Measurements from ENCODE around the gene CDK15.

CDK15 gene

DNA sequence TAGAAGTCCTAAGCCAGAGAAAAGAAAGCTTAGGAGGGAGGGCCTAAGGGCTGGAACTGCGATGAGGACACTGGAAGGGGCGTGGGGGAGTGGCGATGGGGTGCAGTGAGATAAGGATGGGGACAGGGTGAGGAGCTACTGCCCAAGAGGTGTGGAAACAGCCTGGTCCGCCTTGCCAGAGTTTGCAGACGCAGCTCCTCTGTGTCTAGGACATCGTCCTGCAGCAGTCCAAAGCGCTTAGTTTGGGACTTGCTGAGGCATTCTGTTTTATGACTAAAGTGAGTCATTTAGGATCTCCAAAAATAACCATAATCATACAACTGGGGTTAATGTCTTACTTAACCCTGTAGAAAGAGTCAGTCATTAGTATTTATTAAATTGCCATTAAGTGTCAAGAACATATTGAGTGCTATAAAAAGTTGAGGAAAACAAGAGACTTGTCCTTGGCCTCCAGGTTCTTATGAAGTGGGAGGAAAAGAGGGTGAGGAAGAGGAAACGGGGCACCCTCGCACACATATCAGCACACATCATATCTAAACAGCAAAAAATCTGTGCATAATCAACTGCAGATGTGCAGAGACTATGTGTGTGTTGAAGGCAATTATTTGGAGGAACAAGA, 74.8 kb downstream of the CDK15 start:
- H3K9ac ChIP-seq (ENCODE audit: low read depth, low read length), result no peak overlapping the region
- no peaks in the 10 kb centered on the region for H3K36me3 ChIP-seq (ENCODE audit: control insufficient read depth, insufficient read depth, low read length)
- H3K9me3 ChIP-seq (ENCODE audit: control insufficient read depth, insufficient read depth, low read length), result no peaks in the 10 kb centered on the region
- peaks cover 2% of the 10 kb centered on the region for H3K4me1 ChIP-seq (ENCODE audit: control insufficient read depth, insufficient read depth, low read length)
- H3K27me3 ChIP-seq (ENCODE audit: control insufficient read depth, insufficient read depth, low read length), result no peaks in the 10 kb centered on the region
- H3K4me3 ChIP-seq (ENCODE audit: low read depth, low read length), result no peak overlapping the region

- Histone ChIP-seq H3K9me3 (ENCODE audit: control insufficient read depth, insufficient read depth, low read length) (no peaks in the 10 kb centered on the region), H3K27me3 (ENCODE audit: control insufficient read depth, insufficient read depth, low read length) (no peaks in the 10 kb centered on the region), H3K9ac (ENCODE audit: low read depth, low read length) (no peak overlapping the region), H3K36me3 (ENCODE audit: control insufficient read depth, insufficient read depth, low read length) (no peaks in the 10 kb centered on the region), H3K4me1 (ENCODE audit: control insufficient read depth, insufficient read depth, low read length) (peaks cover 2% of the 10 kb centered on the region), H3K4me3 (ENCODE audit: low read depth, low read length) (no peak overlapping the region)
Observed at GRCh38 chr2:201881741-201882140, 75.4 kb downstream of the CDK15 start.

- Histone ChIP-seq H3K9me3 (ENCODE audit: control insufficient read depth, insufficient read depth, low read length) (no peaks in the 10 kb centered on the region), H3K27me3 (ENCODE audit: control insufficient read depth, insufficient read depth, low read length) (no peaks in the 10 kb centered on the region), H3K4me3 (ENCODE audit: low read depth, low read length) (no peak overlapping the region), H3K4me1 (ENCODE audit: control insufficient read depth, insufficient read depth, low read length) (peaks cover 2% of the 10 kb centered on the region), H3K36me3 (ENCODE audit: control insufficient read depth, insufficient read depth, low read length) (no peaks in the 10 kb centered on the region), H3K9ac (ENCODE audit: low read depth, low read length) (no peak overlapping the region)
Observed at GRCh38 chr2:201882353-201883090, 76.2 kb downstream of the CDK15 start.

DNA sequence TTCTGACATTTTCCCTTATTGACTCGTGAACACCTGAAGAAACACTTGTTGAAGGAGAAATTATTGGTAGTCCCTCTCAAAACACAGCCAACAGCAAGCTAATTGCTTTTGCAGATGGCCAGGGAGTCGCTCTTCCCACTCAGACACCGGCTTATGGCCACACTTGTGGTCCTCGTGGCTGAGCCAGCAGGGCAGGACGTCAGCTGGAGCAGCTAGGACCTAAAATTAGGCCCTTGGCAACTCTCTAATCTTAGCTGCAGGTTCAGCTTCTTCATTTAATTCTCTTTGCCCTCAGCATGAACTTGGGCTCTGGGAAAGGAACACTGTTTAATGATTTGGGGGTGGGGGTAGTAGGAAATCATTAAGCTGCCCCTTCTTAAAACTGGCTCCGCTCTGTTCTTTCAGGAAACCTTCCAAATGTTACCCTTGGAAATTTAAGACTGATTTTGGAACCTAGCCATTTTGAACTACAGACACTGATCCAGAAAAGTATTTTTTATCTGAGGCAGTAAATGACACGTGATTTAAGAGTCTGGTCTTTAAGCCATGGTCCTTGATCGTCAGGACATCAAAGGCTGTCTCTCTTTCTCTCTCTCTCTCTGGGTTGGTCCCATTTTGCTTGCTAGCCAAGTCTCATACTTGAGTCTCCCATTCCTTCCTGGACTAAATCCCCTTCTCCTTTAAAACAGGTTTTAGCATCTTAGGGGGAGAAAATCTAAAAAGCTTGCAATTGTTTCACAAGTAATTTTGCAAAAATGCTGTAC, 77.5 kb downstream of the CDK15 start:
- H3K27me3 ChIP-seq (ENCODE audit: control insufficient read depth, insufficient read depth, low read length), result no peaks in the 10 kb centered on the region
- peaks cover 4% of the 10 kb centered on the region for H3K4me1 ChIP-seq (ENCODE audit: control insufficient read depth, insufficient read depth, low read length)
- H3K4me3 ChIP-seq (ENCODE audit: low read depth, low read length), result no peak overlapping the region
- H3K9me3 ChIP-seq (ENCODE audit: control insufficient read depth, insufficient read depth, low read length), result no peaks in the 10 kb centered on the region
- no peak overlapping the region for H3K9ac ChIP-seq (ENCODE audit: low read depth, low read length)
- no peaks in the 10 kb centered on the region for H3K36me3 ChIP-seq (ENCODE audit: control insufficient read depth, insufficient read depth, low read length)

GRCh38 chr2:201886504-201886903, 80.2 kb downstream of the CDK15 start:
- peaks cover 6% of the 10 kb centered on the region for H3K4me1 ChIP-seq (ENCODE audit: control insufficient read depth, insufficient read depth, low read length)
- no peaks in the 10 kb centered on the region for H3K27me3 ChIP-seq (ENCODE audit: control insufficient read depth, insufficient read depth, low read length)
- H3K9ac ChIP-seq (ENCODE audit: low read depth, low read length), result no peak overlapping the region
- no peak overlapping the region for H3K4me3 ChIP-seq (ENCODE audit: low read depth, low read length)
- H3K36me3 ChIP-seq (ENCODE audit: control insufficient read depth, insufficient read depth, low read length), result no peaks in the 10 kb centered on the region
- no peaks in the 10 kb centered on the region for H3K9me3 ChIP-seq (ENCODE audit: control insufficient read depth, insufficient read depth, low read length)

DNA sequence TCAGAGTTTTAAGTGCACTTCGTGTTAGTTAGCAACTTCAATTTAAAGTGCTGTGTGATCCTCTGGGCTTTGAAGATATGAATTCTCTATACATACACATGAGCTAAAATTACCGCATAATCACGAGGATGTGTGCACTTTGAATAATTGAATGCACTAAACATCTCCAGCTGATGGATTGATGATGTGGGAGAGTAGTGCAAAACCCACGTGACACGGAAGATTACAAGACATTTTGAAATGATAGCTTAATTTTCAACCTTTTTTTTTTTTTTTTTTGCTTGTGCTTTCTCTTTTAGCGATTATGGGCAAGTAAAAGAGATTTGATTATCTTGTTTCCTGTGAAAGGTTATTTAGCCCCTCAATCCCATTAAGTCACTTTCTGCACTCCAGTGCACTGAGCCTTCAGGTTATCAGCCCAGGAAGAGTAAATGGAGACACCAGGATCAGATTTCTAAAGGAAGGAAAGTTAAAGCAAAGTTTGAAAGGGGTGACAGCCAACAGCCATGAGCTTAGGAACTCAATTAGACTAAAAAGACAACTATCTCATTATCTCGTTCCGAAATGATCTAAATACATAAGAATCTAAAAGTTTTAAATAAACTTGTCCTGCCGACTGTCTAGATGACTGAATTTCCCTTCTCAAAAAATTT, 81.6 kb downstream of the CDK15 start:
- Histone ChIP-seq H3K4me3 (ENCODE audit: low read depth, low read length) (peak overlapping the region; percentile 24), H3K27me3 (ENCODE audit: control insufficient read depth, insufficient read depth, low read length) (no peaks in the 10 kb centered on the region), H3K9ac (ENCODE audit: low read depth, low read length) (no peak overlapping the region), H3K36me3 (ENCODE audit: control insufficient read depth, insufficient read depth, low read length) (no peaks in the 10 kb centered on the region), H3K4me1 (ENCODE audit: control insufficient read depth, insufficient read depth, low read length) (peaks cover 6% of the 10 kb centered on the region), H3K9me3 (ENCODE audit: control insufficient read depth, insufficient read depth, low read length) (no peaks in the 10 kb centered on the region)

- Histone ChIP-seq H3K4me3 (ENCODE audit: low read depth, low read length) (peak overlapping the region; percentile 21), H3K4me1 (ENCODE audit: control insufficient read depth, insufficient read depth, low read length) (peaks cover 6% of the 10 kb centered on the region), H3K36me3 (ENCODE audit: control insufficient read depth, insufficient read depth, low read length) (no peaks in the 10 kb centered on the region), H3K9ac (ENCODE audit: low read depth, low read length) (no peak overlapping the region), H3K9me3 (ENCODE audit: control insufficient read depth, insufficient read depth, low read length) (no peaks in the 10 kb centered on the region), H3K27me3 (ENCODE audit: control insufficient read depth, insufficient read depth, low read length) (no peaks in the 10 kb centered on the region)
Observed at GRCh38 chr2:201888426-201888800, 82.1 kb downstream of the CDK15 start.

GRCh38 chr2:201890453-201890852, 84.1 kb downstream of the CDK15 start:
- no peaks in the 10 kb centered on the region for H3K27me3 ChIP-seq (ENCODE audit: control insufficient read depth, insufficient read depth, low read length)
- peaks cover 6% of the 10 kb centered on the region for H3K4me1 ChIP-seq (ENCODE audit: control insufficient read depth, insufficient read depth, low read length)
- H3K9ac ChIP-seq (ENCODE audit: low read depth, low read length), result no peak overlapping the region
- H3K36me3 ChIP-seq (ENCODE audit: control insufficient read depth, insufficient read depth, low read length), result no peaks in the 10 kb centered on the region
- no peak overlapping the region for H3K4me3 ChIP-seq (ENCODE audit: low read depth, low read length)
- H3K9me3 ChIP-seq (ENCODE audit: control insufficient read depth, insufficient read depth, low read length), result no peaks in the 10 kb centered on the region

DNA sequence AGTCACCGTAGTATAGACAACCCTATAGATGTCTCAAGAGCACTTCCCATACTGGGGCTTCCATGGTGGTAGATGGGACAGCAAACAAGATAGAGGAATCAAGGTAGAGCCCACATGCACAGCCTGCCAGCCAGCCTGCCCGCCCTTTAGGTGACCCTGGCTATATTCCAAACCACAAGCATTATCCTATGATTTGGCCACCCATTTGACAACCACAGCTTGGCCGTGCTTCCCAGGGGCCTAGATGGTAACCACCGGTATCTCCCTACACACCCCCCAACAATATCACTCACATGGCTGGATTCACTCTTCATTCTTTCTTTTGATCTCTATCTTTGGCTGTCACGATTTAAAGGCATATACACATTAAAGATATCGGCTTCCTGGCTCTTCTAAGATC, 85.3 kb downstream of the CDK15 start:
- no peak overlapping the region for H3K4me3 ChIP-seq (ENCODE audit: low read depth, low read length)
- H3K9me3 ChIP-seq (ENCODE audit: control insufficient read depth, insufficient read depth, low read length), result no peaks in the 10 kb centered on the region
- H3K4me1 ChIP-seq (ENCODE audit: control insufficient read depth, insufficient read depth, low read length), result peaks cover 6% of the 10 kb centered on the region
- H3K36me3 ChIP-seq (ENCODE audit: control insufficient read depth, insufficient read depth, low read length), result no peaks in the 10 kb centered on the region
- H3K9ac ChIP-seq (ENCODE audit: low read depth, low read length), result no peak overlapping the region
- H3K27me3 ChIP-seq (ENCODE audit: control insufficient read depth, insufficient read depth, low read length), result no peaks in the 10 kb centered on the region

GRCh38 chr2:201892516-201892915, 86.2 kb downstream of the CDK15 start:
- H3K36me3 ChIP-seq (ENCODE audit: control insufficient read depth, insufficient read depth, low read length), result no peaks in the 10 kb centered on the region
- peak overlapping the region; percentile 29 for H3K9ac ChIP-seq (ENCODE audit: low read depth, low read length)
- no peak overlapping the region for H3K4me3 ChIP-seq (ENCODE audit: low read depth, low read length)
- H3K4me1 ChIP-seq (ENCODE audit: control insufficient read depth, insufficient read depth, low read length), result peaks cover 6% of the 10 kb centered on the region
- no peaks in the 10 kb centered on the region for H3K27me3 ChIP-seq (ENCODE audit: control insufficient read depth, insufficient read depth, low read length)
- H3K9me3 ChIP-seq (ENCODE audit: control insufficient read depth, insufficient read depth, low read length), result no peaks in the 10 kb centered on the region

- Histone ChIP-seq H3K27me3 (ENCODE audit: control insufficient read depth, insufficient read depth, low read length) (no peaks in the 10 kb centered on the region), H3K36me3 (ENCODE audit: control insufficient read depth, insufficient read depth, low read length) (no peaks in the 10 kb centered on the region), H3K4me1 (ENCODE audit: control insufficient read depth, insufficient read depth, low read length) (peaks cover 8% of the 10 kb centered on the region), H3K4me3 (ENCODE audit: low read depth, low read length) (no peak overlapping the region), H3K9ac (ENCODE audit: low read depth, low read length) (no peak overlapping the region), H3K9me3 (ENCODE audit: control insufficient read depth, insufficient read depth, low read length) (no peaks in the 10 kb centered on the region)
Observed at GRCh38 chr2:201900362-201900761, 94.0 kb downstream of the CDK15 start.

Measured in iPS-15b (cell line).